ENCODE measurements around the gene ALK.

DNA sequence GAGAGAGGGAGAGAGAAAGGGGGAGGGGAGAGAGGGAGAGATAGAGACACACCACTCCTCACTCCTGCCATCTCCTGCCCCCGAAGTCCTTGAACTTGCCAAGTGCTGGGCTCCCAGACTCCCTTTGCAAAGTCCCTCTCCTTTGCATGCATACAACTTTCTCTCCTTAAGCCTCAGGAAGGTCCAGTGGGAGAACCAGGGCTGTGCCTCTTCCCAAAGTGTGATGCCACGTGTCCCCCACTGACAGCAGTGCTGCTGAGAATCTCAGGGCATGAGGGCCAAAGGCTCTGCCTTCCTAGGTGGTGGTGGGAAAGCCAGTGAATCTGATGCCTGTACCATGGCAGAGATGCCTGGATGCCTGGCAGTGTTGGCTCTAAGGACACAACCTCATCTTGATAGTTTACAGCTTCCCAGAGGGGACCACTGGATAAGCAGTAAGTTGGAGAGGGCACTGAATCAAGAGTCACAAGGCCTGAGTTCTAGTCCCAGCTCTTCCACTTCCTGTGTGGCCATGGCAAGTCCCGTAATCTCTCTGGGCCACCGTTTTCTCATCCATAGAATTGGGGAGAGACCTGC is 702.7 kb downstream of the ALK start:
- TF ChIP-seq, protein P1, sequence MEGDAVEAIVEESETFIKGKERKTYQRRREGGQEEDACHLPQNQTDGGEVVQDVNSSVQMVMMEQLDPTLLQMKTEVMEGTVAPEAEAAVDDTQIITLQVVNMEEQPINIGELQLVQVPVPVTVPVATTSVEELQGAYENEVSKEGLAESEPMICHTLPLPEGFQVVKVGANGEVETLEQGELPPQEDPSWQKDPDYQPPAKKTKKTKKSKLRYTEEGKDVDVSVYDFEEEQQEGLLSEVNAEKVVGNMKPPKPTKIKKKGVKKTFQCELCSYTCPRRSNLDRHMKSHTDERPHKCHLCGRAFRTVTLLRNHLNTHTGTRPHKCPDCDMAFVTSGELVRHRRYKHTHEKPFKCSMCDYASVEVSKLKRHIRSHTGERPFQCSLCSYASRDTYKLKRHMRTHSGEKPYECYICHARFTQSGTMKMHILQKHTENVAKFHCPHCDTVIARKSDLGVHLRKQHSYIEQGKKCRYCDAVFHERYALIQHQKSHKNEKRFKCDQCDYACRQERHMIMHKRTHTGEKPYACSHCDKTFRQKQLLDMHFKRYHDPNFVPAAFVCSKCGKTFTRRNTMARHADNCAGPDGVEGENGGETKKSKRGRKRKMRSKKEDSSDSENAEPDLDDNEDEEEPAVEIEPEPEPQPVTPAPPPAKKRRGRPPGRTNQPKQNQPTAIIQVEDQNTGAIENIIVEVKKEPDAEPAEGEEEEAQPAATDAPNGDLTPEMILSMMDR (IDR thresholded peaks at IDR 0.05), result no peak
- TF ChIP-seq POLR2A (IDR thresholded peaks at IDR 0.05), result no peak

Data from Peyer's patch (tissue), 4 donors.